SK-N-SH (cell line): ENCODE results near the gene SNX10.

Experiments used
- CTCF ChIP-seq: fragments of 200-600 bp; sonication (generic); IDR thresholded peaks from 2 replicates; pipeline ENCODE4 v1.6.1; 2017; ENCODE audit warnings: antibody characterized with exemption, mild to moderate bottlenecking, moderate library complexity
- EP300 ChIP-seq, 2 experiments: IDR thresholded peaks; 2 replicates each; pipeline versions ENCODE4 v1.4.0 to v1.6.1; 2012; ENCODE audit warnings: borderline replicate concordance in 1 of 2, low read depth in 1 of 2, low read length in 1 of 2
- SMC3 ChIP-seq: IDR thresholded peaks from 2 replicates; pipeline ENCODE4 v1.6.1; 2012; ENCODE audit warnings: low read depth, low read length, improper control_type of control experiment
- TAF1 ChIP-seq: IDR thresholded peaks from 2 replicates; pipeline ENCODE4 v1.6.1; 2012; ENCODE audit warnings: low read depth, mild to moderate bottlenecking, low read length, moderate library complexity, borderline replicate concordance

GRCh38 chr7:26365077-26365900 is 73.6 kb downstream of the SNX10 start:
- TF ChIP-seq TAF1 (no peak), CTCF (peak; percentile 94), SMC3 (peak; percentile 98), EP300 (IDR thresholded peaks at IDR 0.05; ENCODE audit: borderline replicate concordance in 1 of 2, low read depth in 1 of 2, low read length in 1 of 2) (no peak)
